Activated naive CD4-positive, alpha-beta T cell treated with Interleukin-2 at 50 U/mL for 16 hours (primary cell): ENCODE data around the gene RAVER1.
A peak's percentile ranks its signal among the peaks of the same experiment; 100 is the strongest.
"Not testable (repeated sequence)": the region's sequence is repeated elsewhere in the genome, so short reads cannot be mapped to it uniquely, and the experiment has no call there.

Experiments used
- DNase-seq: peaks from one replicate; pipeline ENCODE4 v3.0.0-alpha.2; 2020

RAVER1 gene, protein sequence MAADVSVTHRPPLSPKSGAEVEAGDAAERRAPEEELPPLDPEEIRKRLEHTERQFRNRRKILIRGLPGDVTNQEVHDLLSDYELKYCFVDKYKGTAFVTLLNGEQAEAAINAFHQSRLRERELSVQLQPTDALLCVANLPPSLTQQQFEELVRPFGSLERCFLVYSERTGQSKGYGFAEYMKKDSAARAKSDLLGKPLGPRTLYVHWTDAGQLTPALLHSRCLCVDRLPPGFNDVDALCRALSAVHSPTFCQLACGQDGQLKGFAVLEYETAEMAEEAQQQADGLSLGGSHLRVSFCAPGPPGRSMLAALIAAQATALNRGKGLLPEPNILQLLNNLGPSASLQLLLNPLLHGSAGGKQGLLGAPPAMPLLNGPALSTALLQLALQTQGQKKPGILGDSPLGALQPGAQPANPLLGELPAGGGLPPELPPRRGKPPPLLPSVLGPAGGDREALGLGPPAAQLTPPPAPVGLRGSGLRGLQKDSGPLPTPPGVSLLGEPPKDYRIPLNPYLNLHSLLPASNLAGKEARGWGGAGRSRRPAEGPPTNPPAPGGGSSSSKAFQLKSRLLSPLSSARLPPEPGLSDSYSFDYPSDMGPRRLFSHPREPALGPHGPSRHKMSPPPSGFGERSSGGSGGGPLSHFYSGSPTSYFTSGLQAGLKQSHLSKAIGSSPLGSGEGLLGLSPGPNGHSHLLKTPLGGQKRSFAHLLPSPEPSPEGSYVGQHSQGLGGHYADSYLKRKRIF

DNA sequence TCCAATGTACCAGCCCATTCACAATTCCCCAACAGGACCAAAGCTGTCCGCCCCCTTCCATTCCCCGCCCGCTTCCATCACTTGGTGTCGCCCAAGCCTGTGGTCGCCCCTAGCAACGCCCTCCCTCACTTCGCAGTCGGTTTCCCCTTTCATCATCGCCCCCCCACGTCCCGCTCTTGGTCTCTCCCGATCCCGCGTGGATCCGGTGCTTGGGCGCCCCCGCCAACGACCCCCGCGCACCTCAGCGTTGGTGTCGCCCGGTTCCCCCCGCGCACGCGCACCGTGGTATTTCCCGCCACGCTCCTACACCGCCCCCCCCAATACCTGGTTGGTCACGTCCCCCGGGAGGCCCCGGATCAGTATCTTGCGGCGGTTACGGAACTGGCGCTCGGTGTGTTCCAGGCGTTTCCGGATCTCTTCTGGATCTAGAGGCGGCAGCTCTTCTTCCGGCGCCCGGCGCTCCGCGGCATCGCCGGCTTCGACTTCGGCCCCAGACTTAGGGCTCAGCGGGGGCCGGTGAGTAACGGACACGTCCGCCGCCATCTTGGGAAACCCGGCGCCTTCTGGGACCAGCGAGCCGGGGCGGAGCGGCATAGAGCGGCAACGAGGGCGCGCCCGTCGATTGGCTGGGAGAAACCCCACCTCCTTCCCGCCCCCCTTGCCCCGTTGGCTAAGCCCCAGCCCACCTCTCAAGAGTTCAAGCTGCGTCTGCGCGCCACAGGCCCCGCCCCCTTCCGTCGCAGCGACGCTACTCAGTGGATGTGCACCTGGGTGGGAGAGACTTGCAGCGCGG lies at the start of gene RAVER1:
TSS of gene RAVER1 (minus strand) at position 565 of the 793 bp plus-strand sequence. CDS start at position 543, 22 bp downstream.
- DNase-seq, result peak; percentile 99

DNA sequence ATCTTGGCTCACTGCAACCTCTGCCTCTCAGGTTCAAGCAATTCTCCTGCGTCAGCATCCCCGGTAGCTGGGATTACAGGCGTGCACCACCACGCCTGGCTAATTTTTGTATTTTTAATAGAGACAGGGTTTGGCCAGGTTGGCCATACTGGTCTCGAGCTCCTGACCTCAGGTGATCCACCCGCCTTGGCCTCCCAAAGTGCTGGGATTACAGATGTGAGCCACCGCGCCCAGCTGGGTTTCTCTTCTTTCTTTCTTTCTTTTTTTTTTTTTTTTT lies 49.8 kb upstream of the RAVER1 start:
- not testable (repeated sequence) for DNase-seq

DNA sequence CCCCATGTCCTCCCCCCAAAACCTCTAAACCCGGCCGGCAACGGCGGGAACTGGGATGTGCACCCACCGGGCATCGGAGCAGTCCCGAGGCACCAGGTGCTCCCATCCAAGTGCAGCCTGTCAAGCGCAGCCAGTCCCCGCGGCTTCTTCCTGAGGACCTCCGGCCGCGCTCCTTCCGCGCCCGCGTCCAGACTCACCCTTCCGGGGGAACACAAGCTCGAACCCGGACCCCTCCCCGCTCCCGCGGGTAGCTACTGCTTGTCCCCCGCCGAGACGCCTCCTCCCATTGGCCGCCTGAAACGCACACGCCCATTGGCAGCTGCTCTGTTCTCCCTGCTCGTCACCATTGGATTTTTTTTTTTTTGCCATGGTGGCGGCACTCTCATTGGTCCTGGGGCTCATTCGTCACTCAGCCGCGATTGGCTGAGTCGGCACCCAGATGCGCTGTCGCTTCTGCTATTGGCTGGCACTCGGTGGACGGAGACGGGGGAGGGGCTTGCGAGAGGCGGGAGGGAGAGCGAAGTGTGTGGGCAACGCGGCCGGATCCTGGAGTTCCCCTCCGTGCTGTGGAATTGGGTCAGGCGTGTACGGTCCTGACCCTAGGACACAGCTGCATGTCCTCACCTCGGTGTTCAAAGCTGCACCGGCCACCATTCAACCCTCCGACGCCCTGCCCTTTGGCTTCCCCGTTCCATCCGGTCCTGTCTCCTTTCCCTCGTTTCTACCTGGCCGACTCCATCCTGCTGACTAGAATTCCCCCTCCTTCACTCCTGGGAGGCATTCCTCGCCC lies 47.2 kb upstream of the RAVER1 start, which contains the start of gene TYK2:
TSS of gene TYK2 (minus strand) at position 260 of the 790 bp plus-strand sequence. CDS start 2,166 bp downstream, outside the sequence.
- DNase-seq, result peak; percentile 96

DNA sequence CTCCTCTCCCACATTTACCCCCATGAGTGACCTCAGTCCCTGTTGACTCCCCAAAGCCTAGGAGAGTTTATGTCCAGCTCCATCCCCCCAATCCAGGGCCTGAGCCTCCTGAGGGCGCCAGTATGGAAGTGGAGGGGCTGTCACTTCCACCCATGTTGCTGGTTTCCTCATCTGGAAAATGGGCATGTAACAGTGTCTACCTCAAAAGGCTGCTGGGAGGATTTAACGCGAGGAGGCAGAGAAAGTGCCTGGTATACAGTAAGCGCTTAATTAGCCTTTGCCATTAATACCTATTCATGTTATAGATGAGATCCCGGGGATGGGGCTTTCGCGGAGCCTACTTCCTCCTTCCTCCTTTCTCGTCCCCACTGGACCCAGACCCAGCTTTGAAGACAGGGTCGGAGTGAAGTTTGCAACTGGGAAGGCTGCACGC lies 46.6 kb upstream of the RAVER1 start:
- no peak for DNase-seq

DNA sequence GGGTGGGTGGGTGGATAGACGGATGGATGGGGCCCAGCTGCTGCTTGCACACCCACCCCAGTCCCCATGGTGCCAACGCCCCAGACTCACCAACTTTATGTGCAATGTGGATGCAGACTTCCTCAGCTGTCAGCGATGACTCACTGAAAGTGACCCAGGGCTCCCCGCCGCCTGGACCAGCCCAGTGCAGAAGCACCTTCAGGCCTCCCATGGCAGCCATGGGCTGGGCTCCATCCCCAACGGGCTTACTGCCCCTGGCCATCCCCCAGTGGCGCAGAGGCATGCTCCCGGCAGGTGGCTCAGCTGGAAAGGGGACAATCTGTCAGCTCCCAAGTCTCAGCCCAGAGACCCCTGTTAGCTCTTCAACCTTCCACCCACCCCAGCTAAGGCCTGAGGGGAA lies 44.8 kb upstream of the RAVER1 start:
- no peak for DNase-seq

DNA sequence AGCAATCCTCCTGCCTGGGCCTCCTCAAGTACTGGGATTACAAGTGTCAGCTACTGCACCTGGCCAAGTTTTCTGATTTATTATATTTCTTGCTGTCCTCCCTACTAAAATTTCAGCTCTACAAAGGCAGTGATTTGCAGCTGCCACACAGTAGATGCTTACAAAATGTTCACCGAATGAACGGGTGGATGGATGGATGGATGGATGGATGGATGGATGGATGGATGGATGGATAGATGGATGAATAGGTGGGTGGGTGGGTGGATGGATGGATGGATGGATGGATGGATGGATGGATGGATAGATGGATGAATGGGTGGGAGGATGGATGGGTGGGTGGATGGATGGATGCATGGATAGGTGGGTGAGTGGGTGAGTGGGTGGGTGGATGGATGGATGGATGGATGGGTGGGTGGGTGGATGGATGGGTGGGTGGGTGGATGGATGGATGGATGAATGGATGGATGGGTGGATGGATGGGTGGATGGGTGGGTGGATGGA lies 43.9 kb upstream of the RAVER1 start:
- DNase-seq, result not testable (repeated sequence)

DNA sequence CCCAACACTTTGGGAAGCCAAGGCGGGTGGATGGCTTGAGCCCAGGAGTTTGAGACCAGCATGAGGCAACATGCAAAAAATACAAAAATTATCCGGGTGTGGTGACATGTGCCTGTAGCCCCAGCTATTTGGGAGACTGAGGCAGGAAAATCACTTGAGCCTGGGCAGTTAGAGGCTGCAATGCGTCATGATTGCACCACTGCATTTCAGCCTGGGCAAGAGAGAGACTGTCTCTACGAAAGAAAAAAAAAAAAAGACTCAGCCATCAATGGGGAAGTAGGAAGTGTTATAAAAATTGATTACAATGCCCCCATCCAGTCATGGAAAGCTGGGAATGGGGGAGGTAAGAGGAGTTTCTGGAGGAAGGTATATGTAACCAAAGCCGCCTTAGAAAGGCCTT lies 41.6 kb upstream of the RAVER1 start:
- DNase-seq, result no peak

DNA sequence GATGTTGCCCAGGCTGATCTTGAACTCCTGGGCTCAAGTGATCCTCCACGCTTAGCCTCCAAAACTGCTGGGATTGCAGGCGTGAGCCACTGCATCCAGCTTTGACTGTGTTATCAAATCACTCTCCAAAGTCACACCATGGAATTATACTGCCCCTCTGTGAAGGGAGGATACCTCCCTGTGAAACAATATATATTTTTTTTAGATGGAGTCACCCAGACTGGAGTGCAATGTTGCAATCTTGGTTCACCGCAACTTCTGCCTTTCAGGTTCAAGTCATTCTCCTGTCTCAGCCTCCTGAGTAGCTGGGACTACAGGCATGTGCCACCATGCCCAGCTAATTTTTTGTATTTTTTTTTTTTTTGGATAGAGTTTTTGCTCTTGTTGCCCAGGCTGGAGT lies 39.4 kb upstream of the RAVER1 start:
- DNase-seq, result no peak

DNA sequence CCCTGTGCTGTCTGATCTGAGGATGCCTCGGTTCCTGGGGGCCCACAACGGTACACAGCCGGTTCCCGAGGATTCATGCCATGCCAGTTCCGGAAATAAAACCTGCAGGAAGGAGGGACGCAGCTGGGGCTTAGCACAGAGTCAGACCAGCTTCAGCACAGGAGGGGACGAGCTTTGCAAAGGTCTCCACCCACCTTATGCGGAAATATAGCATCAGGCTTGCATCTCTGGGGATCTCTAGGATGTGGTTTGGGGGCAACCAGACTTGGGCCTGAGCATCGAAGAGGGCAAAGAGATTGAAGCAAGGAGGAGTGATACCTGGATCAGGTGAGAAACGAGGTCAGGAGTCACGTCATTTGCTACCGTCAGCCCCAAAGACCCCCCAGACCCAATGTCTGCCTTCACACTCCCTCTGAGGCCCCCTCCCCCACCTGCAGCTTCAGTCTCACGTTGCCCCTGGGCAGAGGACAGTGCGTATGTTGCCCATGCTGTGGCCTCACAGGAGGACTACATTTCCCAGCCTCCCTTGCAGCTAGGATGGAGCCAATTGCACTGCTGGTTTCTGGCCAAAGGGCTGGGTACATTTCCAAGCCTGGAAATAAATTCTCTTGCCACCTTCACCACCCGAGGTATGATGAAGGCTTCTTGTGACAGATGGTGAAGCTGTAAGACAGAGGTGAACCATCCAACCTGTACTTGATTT lies 34.9 kb upstream of the RAVER1 start:
- DNase-seq, result no peak

DNA sequence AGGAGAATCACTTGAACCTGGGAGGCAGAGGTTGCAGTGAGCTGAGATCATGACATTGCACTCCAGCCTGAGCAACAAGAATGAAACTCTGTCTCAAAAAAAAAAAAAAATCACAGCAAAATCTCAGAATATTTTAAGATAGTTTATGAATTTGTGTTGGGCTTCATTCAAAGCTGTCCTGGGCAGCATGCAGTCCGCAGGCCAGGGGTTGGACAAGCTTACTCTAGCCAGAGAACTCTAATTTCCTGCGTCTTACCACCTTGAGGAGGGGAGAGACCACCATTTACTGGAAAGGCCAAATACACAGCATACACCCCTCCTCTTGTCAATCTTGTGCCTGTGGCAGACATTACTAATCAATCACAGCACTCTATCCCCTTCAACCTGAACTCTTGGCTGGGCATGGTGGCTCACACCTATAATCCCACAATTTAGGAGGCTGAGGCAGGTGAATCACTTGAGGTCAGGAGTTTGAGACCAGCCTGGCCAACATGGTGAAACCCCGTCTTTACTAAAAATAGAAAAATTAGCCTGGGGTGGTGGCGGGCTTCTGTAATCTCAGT lies 33.7 kb upstream of the RAVER1 start:
- DNase-seq, result not testable (repeated sequence)

DNA sequence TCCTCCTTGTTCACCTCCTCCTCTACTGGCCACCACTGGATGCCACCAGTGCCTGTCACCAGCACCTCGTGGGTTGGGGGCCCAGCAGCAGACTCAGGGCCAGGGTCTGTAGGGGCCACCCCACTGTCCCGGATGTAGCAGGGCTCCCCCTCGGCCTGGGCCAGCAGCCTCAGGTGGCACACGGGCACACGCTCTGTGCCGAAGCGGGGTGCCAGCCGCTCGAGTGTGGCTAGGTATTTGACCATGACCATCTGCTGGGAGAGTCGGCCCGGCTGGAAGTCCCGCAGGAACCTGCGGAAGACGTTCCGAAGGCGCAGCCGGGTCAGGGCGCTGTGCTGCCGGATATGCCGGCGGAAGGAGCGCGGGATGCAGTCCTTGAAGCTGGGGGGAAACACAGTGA lies 32.2 kb upstream of the RAVER1 start:
- no peak for DNase-seq

DNA sequence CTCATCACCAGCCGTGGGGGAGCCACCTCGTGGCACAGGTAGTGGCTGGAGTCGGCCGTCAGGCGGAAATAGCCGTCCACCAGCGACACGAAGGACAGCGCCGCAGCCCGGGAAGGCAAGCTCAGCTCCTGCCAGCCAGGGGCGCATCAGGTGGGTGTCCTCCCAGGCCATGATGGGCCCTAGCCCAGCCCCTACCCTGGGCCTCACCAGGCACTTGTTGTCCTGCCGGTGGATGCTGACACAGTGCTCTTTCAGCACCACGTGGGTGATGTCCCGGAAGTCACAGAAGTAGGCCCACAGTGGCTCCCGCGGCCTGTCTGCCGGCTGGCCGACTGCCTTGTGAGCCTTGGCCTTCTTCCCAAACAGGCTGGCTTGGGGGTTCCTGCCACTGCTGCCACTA lies 31.3 kb upstream of the RAVER1 start:
- no peak for DNase-seq

DNA sequence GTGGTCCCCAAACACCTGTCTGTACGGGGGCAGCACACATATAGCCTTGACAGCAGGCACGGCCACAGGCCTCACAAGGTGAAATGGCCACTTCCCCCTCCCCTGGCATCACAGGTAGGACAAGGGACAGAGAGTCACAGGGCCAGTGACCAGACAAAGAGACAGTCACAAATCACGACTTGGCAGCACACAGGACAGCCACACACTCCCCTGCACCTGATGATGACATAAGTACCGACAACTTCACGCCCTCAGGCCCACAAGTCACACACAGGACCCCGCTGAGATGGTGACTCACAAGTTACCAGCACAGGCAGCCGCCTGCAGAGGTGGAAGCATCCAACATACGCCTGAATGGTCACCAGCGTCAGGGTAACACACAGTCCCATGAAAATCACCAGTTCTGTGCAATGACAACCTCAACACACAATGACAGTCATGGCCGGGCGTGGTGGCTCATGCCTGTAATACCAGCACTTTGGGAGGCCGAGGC lies 30.5 kb upstream of the RAVER1 start:
- DNase-seq, result no peak

DNA sequence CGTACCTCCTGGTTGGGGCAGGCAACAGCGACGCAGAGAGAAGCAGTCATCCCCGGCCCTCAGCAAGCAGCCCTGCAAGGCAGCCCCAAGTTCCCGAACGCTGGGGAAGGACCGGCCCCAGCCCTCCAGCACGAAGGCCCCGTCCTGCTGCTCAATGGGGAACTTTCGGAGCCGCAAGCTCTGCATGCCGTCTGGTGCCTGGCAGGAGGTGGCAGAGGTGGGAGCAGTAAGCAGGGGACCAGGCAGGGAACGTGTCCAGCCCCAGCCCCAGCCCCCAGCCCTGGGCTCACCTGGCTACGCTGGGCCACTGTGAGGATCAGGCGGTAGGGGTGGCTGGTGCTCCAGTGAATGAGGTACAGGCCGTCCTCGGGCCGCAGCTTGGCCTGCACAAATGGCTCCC lies 28.9 kb upstream of the RAVER1 start:
- DNase-seq, result no peak

DNA sequence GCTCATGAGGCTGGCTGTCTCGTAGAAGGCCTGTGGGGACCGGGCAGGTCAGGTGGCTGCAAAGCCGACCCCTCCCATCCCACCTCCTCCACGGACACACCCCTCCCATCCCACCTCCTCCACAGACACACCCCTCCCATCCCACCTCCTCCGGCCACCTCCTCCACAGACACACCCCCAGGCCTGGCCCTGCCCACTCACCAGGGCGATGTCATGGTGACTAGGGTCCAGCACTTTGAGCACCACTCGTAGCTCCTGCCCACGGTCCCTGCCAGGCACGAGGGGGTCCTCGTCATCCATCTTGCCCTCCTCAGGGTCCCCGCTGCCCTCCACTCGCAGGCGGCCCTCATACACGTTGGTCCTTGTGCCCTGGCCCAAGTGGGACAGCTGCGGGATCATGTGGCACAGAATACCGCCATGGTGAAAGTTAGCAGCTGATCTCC lies 28.3 kb upstream of the RAVER1 start:
- DNase-seq, result no peak

DNA sequence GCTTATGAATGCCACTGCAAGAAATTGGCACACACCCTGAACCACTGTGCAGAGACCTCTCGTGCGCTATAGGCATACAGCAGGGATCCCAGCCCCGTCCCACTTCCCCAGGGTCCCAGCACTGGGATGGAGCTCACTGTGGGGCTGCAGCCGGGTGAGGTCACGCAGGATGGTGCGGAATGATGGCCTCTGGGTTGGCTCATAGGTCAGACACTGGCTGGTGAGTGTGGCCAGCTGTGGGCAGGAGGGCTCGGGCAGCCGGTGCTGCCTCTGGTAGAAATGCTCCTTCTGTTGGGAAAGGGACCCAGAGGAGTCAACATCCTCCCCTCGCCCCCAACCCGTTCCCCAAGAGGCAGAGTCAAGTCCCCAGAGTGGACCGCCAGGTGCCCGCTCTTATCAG lies 23.1 kb upstream of the RAVER1 start:
- DNase-seq, result no peak

DNA sequence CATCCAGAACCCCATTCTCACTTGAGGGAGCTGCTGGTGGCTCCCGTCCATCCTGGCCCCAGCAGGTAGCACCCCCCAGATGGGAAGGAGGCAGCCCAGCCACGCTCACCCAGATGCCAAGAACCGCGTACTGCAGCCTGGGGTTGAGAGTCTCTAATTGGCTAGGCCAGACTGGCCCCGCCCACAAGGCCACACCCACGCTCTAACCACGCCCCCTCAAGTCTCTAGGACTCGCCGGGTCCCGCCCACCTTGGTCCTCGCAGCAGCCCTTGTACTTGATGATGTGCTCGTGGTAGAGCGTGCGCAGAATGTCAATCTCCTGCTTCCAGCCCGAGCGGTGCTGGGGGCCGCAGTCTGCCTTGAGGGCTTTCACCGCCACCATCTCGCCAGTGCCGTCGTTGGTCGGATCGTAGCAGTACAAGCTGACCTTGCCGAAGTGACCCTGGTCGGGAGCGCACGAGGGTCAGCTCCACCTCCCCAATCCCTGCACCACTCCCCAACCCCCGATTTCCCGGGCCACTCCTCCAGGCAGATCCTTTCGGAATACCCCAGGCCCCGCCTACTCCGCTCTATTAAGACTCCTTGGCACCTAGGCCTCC lies 20.6 kb upstream of the RAVER1 start:
- DNase-seq, result peak; percentile 40

DNA sequence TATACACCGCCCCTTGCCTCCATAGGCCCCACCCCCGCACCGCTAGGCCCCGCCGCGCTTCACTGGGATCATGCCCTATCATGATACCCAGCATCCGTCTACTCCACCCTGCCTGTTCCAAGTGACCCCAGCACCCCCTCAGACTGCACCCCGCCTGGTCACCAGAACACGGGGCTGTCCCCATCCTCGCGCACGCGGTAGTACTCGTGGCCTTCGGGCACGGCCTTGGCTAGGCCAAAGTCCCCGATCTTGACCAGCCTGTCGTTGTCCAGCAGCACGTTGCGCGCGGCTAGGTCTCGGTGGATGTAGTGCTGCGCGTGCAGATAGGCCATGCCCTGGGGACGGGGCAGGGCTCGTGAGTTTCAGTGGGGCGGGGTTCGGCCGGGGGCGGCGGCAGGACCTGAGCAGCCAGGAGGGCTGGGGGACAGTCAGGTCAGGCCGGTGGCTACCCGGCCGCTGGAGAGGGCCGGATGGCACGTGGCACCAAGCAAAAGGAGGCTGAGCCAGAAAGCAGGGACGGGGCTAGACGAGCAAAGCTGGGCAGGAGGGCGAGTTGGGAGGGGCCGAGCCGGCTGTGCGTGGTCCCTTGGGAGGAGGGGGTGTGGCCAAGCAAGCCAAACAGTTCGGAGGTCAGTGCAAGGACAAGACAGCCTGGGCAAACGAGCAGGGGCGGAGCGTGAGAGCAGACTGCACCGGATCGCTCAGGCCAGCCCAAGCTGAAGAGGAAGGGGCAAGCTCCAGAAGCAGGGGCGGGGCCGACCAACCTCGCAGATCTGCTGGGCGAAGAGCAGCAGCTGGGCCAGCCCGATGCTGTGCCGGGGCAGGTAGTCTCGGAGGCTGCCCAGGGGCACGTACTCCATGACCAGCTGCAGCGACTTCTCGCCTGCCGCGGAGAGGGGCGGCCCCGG lies 19.7 kb upstream of the RAVER1 start:
- no peak for DNase-seq

DNA sequence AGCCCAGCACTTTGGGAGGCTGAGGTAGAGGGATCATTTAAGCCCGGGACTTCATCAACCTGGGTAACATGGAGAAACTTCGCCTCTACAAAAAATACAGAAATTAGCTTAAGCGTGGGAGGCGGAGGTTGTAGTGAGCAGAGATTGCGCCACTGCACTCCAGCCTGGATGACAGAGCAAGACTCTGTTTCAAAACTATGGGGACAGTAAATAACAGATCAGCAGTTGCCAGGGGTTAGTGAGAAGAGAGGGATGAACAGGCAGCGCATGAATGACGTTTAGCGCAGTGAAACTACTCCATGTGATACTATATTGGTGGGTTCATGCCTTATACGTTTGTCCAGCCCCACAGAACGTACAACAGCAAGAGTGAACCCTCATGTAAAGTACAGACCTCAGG lies 13.2 kb upstream of the RAVER1 start:
- no peak for DNase-seq

DNA sequence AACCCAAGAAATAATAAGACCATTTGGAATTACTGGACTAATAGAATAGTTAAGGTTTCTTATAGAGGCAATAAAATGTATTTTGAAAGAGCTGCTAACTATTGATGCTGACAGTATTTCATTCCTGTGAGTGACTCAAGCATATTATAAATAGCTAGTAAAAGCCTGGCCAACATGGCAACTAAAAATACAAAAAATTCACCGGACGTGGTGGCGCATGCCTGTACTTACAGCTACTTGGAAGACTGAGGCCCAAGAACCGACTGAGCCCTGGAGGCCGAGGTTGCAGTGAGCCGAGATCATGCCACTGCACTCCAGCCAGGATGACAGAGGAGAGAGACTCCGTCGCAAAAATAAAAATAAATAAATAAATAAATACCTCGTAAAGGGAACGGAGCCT lies 11.5 kb upstream of the RAVER1 start:
- DNase-seq, result no peak
